ENCODE results near the gene PARP12.

The PARP12 gene

GRCh38 chr7:140069298-140069949, 6.7 kb upstream of the PARP12 start:
- Mint-ChIP-seq H3K36me3 (peaks cover 17% of the 10 kb centered on the region), H3K4me3 (no peak overlapping the region), H3K9me3 (ENCODE audit: low read depth) (peaks cover 19% of the 10 kb centered on the region), H3K27me3 (no peaks in the 10 kb centered on the region), H3K4me1 (ENCODE audit: low read depth) (peaks cover 10% of the 10 kb centered on the region), H3K27ac (peak overlapping the region; percentile 6)

GRCh38 chr7:140068033-140068432, 5.3 kb upstream of the PARP12 start:
- no peak overlapping the region for H3K4me3 Mint-ChIP-seq
- peaks cover 17% of the 10 kb centered on the region for H3K36me3 Mint-ChIP-seq
- no peak overlapping the region for H3K27ac Mint-ChIP-seq
- peaks cover 14% of the 10 kb centered on the region for H3K4me1 Mint-ChIP-seq (ENCODE audit: low read depth)
- peaks cover 19% of the 10 kb centered on the region for H3K9me3 Mint-ChIP-seq (ENCODE audit: low read depth)
- no peaks in the 10 kb centered on the region for H3K27me3 Mint-ChIP-seq

- H3K9me3 Mint-ChIP-seq (ENCODE audit: low read depth), result peaks cover 19% of the 10 kb centered on the region
- H3K4me3 Mint-ChIP-seq, result no peak overlapping the region
- no peak overlapping the region for H3K27ac Mint-ChIP-seq
- H3K27me3 Mint-ChIP-seq, result no peaks in the 10 kb centered on the region
- peaks cover 17% of the 10 kb centered on the region for H3K36me3 Mint-ChIP-seq
- H3K4me1 Mint-ChIP-seq (ENCODE audit: low read depth), result peaks cover 14% of the 10 kb centered on the region
These were observed 4.3 kb upstream of the PARP12 start for GRCh38 chr7:140067052-140067451.

- Mint-ChIP-seq H3K27me3 (no peaks in the 10 kb centered on the region), H3K9me3 (ENCODE audit: low read depth) (peaks cover 15% of the 10 kb centered on the region), H3K4me1 (ENCODE audit: low read depth) (peaks cover 41% of the 10 kb centered on the region), H3K4me3 (peak overlapping the region; percentile 89), H3K27ac (peak overlapping the region; percentile 91), H3K36me3 (peaks cover 14% of the 10 kb centered on the region)
These were observed 628 bp downstream of the PARP12 start for GRCh38 chr7:140062118-140062527.

GRCh38 chr7:140061607-140061930, 1.2 kb downstream of the PARP12 start:
- Mint-ChIP-seq H3K27me3 (no peaks in the 10 kb centered on the region), H3K4me1 (ENCODE audit: low read depth) (peaks cover 42% of the 10 kb centered on the region), H3K9me3 (ENCODE audit: low read depth) (peaks cover 10% of the 10 kb centered on the region), H3K27ac (peak overlapping the region; percentile 55), H3K36me3 (peaks cover 9% of the 10 kb centered on the region), H3K4me3 (peak overlapping the region; percentile 89)

GRCh38 chr7:140060788-140061606, 1.8 kb downstream of the PARP12 start:
- no peaks in the 10 kb centered on the region for H3K27me3 Mint-ChIP-seq
- peaks cover 5% of the 10 kb centered on the region for H3K9me3 Mint-ChIP-seq (ENCODE audit: low read depth)
- peaks cover 43% of the 10 kb centered on the region for H3K4me1 Mint-ChIP-seq (ENCODE audit: low read depth)
- peaks cover 3% of the 10 kb centered on the region for H3K36me3 Mint-ChIP-seq
- peak overlapping the region; percentile 89 for H3K4me3 Mint-ChIP-seq
- peak overlapping the region; percentile 55 for H3K27ac Mint-ChIP-seq

- Mint-ChIP-seq H3K36me3 (peaks cover 3% of the 10 kb centered on the region), H3K4me3 (peak overlapping the region; percentile 89), H3K27me3 (no peaks in the 10 kb centered on the region), H3K9me3 (ENCODE audit: low read depth) (no peaks in the 10 kb centered on the region), H3K27ac (peak overlapping the region; percentile 55), H3K4me1 (ENCODE audit: low read depth) (peaks cover 47% of the 10 kb centered on the region)
These were observed 2.5 kb downstream of the PARP12 start for GRCh38 chr7:140060243-140060630.

GRCh38 chr7:140059273-140060242, 3.2 kb downstream of the PARP12 start:
- peak overlapping the region; percentile 50 for H3K27ac Mint-ChIP-seq
- peaks cover 5% of the 10 kb centered on the region for H3K36me3 Mint-ChIP-seq
- H3K27me3 Mint-ChIP-seq, result no peaks in the 10 kb centered on the region
- no peaks in the 10 kb centered on the region for H3K9me3 Mint-ChIP-seq (ENCODE audit: low read depth)
- peaks cover 50% of the 10 kb centered on the region for H3K4me1 Mint-ChIP-seq (ENCODE audit: low read depth)
- peak overlapping the region; percentile 89 for H3K4me3 Mint-ChIP-seq

- H3K4me1 Mint-ChIP-seq (ENCODE audit: low read depth), result peaks cover 58% of the 10 kb centered on the region
- no peaks in the 10 kb centered on the region for H3K9me3 Mint-ChIP-seq (ENCODE audit: low read depth)
- H3K27ac Mint-ChIP-seq, result no peak overlapping the region
- H3K4me3 Mint-ChIP-seq, result no peak overlapping the region
- peaks cover 11% of the 10 kb centered on the region for H3K36me3 Mint-ChIP-seq
- H3K27me3 Mint-ChIP-seq, result no peaks in the 10 kb centered on the region
These were observed 4.2 kb downstream of the PARP12 start for GRCh38 chr7:140058517-140058916.

- Mint-ChIP-seq H3K4me3 (no peak overlapping the region), H3K36me3 (peaks cover 17% of the 10 kb centered on the region), H3K27ac (no peak overlapping the region), H3K4me1 (ENCODE audit: low read depth) (peaks cover 62% of the 10 kb centered on the region), H3K9me3 (ENCODE audit: low read depth) (no peaks in the 10 kb centered on the region), H3K27me3 (no peaks in the 10 kb centered on the region)
These were observed 5.6 kb downstream of the PARP12 start for GRCh38 chr7:140057143-140057535.

GRCh38 chr7:140056431-140057142, 6.2 kb downstream of the PARP12 start:
- Mint-ChIP-seq H3K4me3 (no peak overlapping the region), H3K4me1 (ENCODE audit: low read depth) (peaks cover 61% of the 10 kb centered on the region), H3K27me3 (no peaks in the 10 kb centered on the region), H3K27ac (no peak overlapping the region), H3K36me3 (peaks cover 17% of the 10 kb centered on the region), H3K9me3 (ENCODE audit: low read depth) (no peaks in the 10 kb centered on the region)

GRCh38 chr7:140055833-140056232, 6.9 kb downstream of the PARP12 start:
- H3K4me3 Mint-ChIP-seq, result no peak overlapping the region
- H3K4me1 Mint-ChIP-seq (ENCODE audit: low read depth), result peaks cover 53% of the 10 kb centered on the region
- no peak overlapping the region for H3K27ac Mint-ChIP-seq
- H3K9me3 Mint-ChIP-seq (ENCODE audit: low read depth), result no peaks in the 10 kb centered on the region
- no peaks in the 10 kb centered on the region for H3K27me3 Mint-ChIP-seq
- H3K36me3 Mint-ChIP-seq, result peaks cover 16% of the 10 kb centered on the region

GRCh38 chr7:140054751-140055150, 8.0 kb downstream of the PARP12 start:
- H3K4me1 Mint-ChIP-seq (ENCODE audit: low read depth), result peaks cover 43% of the 10 kb centered on the region
- H3K4me3 Mint-ChIP-seq, result no peak overlapping the region
- peaks cover 15% of the 10 kb centered on the region for H3K36me3 Mint-ChIP-seq
- no peak overlapping the region for H3K27ac Mint-ChIP-seq
- no peaks in the 10 kb centered on the region for H3K9me3 Mint-ChIP-seq (ENCODE audit: low read depth)
- H3K27me3 Mint-ChIP-seq, result no peaks in the 10 kb centered on the region

GRCh38 chr7:140053812-140054539, 8.8 kb downstream of the PARP12 start:
- Mint-ChIP-seq H3K4me1 (ENCODE audit: low read depth) (peaks cover 35% of the 10 kb centered on the region), H3K4me3 (no peak overlapping the region), H3K27me3 (no peaks in the 10 kb centered on the region), H3K27ac (peak overlapping the region; percentile 47), H3K36me3 (peaks cover 15% of the 10 kb centered on the region), H3K9me3 (ENCODE audit: low read depth) (no peaks in the 10 kb centered on the region)
